ENCODE data around the gene ESYT2. TPM values are rescaled to one million over a fixed set of nuclear protein-coding genes. Genes with fewer than 3 reads are reported as not detected.

The ESYT2 gene
- total RNA-seq, 1 donor from 2014 or later: 62.4 TPM

GRCh38 chr7:158724658-158725505 lies 104.4 kb downstream of the ESYT2 start:
- Mint-ChIP-seq H3K27ac (no peak overlapping the region), H3K4me1 (ENCODE audit: low read depth) (no peaks in the 10 kb centered on the region), H3K36me3 (ENCODE audit: low read depth) (peaks cover 4% of the 10 kb centered on the region), H3K27me3 (ENCODE audit: low read depth) (no peaks in the 10 kb centered on the region), H3K4me3 (ENCODE audit: low read depth) (no peak overlapping the region), H3K9me3 (no peaks in the 10 kb centered on the region)
- DNase-seq (ENCODE audit: low spot score): no peak
- intact Hi-C loops (cut with micrococcal nuclease): no loop called here

GRCh38 chr7:158723714-158724385 lies 105.5 kb downstream of the ESYT2 start:
- H3K27me3 Mint-ChIP-seq (ENCODE audit: low read depth): peaks cover under 1% of the 10 kb centered on the region
- H3K4me1 Mint-ChIP-seq (ENCODE audit: low read depth): no peaks in the 10 kb centered on the region
- H3K9me3 Mint-ChIP-seq: no peaks in the 10 kb centered on the region
- no peaks in the 10 kb centered on the region for H3K36me3 Mint-ChIP-seq (ENCODE audit: low read depth)
- DNase-seq (ENCODE audit: low spot score): no peak
- intact Hi-C loops (cut with micrococcal nuclease): no loop called here
- H3K27ac Mint-ChIP-seq: no peak overlapping the region
- no peak overlapping the region for H3K4me3 Mint-ChIP-seq (ENCODE audit: low read depth)

- no peaks in the 10 kb centered on the region for H3K36me3 Mint-ChIP-seq (ENCODE audit: low read depth)
- H3K9me3 Mint-ChIP-seq: no peaks in the 10 kb centered on the region
- intact Hi-C loops (cut with micrococcal nuclease): no loop called here
- no peaks in the 10 kb centered on the region for H3K4me1 Mint-ChIP-seq (ENCODE audit: low read depth)
- H3K27ac Mint-ChIP-seq: no peak overlapping the region
- peaks cover 6% of the 10 kb centered on the region for H3K27me3 Mint-ChIP-seq (ENCODE audit: low read depth)
- no peak overlapping the region for H3K4me3 Mint-ChIP-seq (ENCODE audit: low read depth)
- no peak for DNase-seq (ENCODE audit: low spot score)
Observed at GRCh38 chr7:158723266-158723665, 106.0 kb downstream of the ESYT2 start.

GRCh38 chr7:158722574-158723237 lies 106.6 kb downstream of the ESYT2 start:
- Mint-ChIP-seq H3K9me3 (no peaks in the 10 kb centered on the region), H3K27me3 (ENCODE audit: low read depth) (peaks cover 10% of the 10 kb centered on the region), H3K4me1 (ENCODE audit: low read depth) (no peaks in the 10 kb centered on the region), H3K27ac (no peak overlapping the region), H3K36me3 (ENCODE audit: low read depth) (no peaks in the 10 kb centered on the region), H3K4me3 (ENCODE audit: low read depth) (no peak overlapping the region)
- DNase-seq (ENCODE audit: low spot score): no peak
- intact Hi-C loops (cut with micrococcal nuclease): no loop called here

GRCh38 chr7:158720112-158720511 lies 109.2 kb downstream of the ESYT2 start:
- Mint-ChIP-seq H3K4me1 (ENCODE audit: low read depth) (no peaks in the 10 kb centered on the region), H3K27ac (no peak overlapping the region), H3K4me3 (ENCODE audit: low read depth) (no peak overlapping the region), H3K27me3 (ENCODE audit: low read depth) (peaks cover 25% of the 10 kb centered on the region), H3K9me3 (no peaks in the 10 kb centered on the region), H3K36me3 (ENCODE audit: low read depth) (no peaks in the 10 kb centered on the region)
- no peak for DNase-seq (ENCODE audit: low spot score)
- intact Hi-C loops (cut with micrococcal nuclease): no loop called here

- peaks cover 3% of the 10 kb centered on the region for H3K4me1 Mint-ChIP-seq (ENCODE audit: low read depth)
- intact Hi-C loops (cut with micrococcal nuclease): no loop called here
- H3K27ac Mint-ChIP-seq: no peak overlapping the region
- no peak overlapping the region for H3K4me3 Mint-ChIP-seq (ENCODE audit: low read depth)
- H3K36me3 Mint-ChIP-seq (ENCODE audit: low read depth): peaks cover 4% of the 10 kb centered on the region
- DNase-seq (ENCODE audit: low spot score): no peak
- no peaks in the 10 kb centered on the region for H3K9me3 Mint-ChIP-seq
- H3K27me3 Mint-ChIP-seq (ENCODE audit: low read depth): peaks cover 25% of the 10 kb centered on the region
Observed at GRCh38 chr7:158716802-158717201, 112.5 kb downstream of the ESYT2 start.

GRCh38 chr7:158710651-158711102 lies 118.6 kb downstream of the ESYT2 start:
- DNase-seq (ENCODE audit: low spot score): no peak
- Mint-ChIP-seq H3K27me3 (ENCODE audit: low read depth) (peaks cover 2% of the 10 kb centered on the region), H3K4me1 (ENCODE audit: low read depth) (peaks cover 15% of the 10 kb centered on the region), H3K9me3 (peaks cover 14% of the 10 kb centered on the region), H3K36me3 (ENCODE audit: low read depth) (peaks cover 16% of the 10 kb centered on the region), H3K27ac (no peak overlapping the region), H3K4me3 (ENCODE audit: low read depth) (no peak overlapping the region)
- intact Hi-C loops (cut with micrococcal nuclease): no loop called here

GRCh38 chr7:158707610-158708009 lies 121.7 kb downstream of the ESYT2 start:
- H3K27ac Mint-ChIP-seq: no peak overlapping the region
- H3K27me3 Mint-ChIP-seq (ENCODE audit: low read depth): no peaks in the 10 kb centered on the region
- intact Hi-C loops (cut with micrococcal nuclease): loop anchor here (10.0 kb wide), 1 partner anchor 147 kb away; the partner anchor contains the start of gene DYNC2I1
- peaks cover 14% of the 10 kb centered on the region for H3K9me3 Mint-ChIP-seq
- peaks cover 29% of the 10 kb centered on the region for H3K4me1 Mint-ChIP-seq (ENCODE audit: low read depth)
- peaks cover 28% of the 10 kb centered on the region for H3K36me3 Mint-ChIP-seq (ENCODE audit: low read depth)
- DNase-seq (ENCODE audit: low spot score): no peak
- no peak overlapping the region for H3K4me3 Mint-ChIP-seq (ENCODE audit: low read depth)

- Mint-ChIP-seq H3K36me3 (ENCODE audit: low read depth) (peaks cover 31% of the 10 kb centered on the region), H3K27ac (no peak overlapping the region), H3K4me1 (ENCODE audit: low read depth) (peaks cover 33% of the 10 kb centered on the region), H3K27me3 (ENCODE audit: low read depth) (no peaks in the 10 kb centered on the region), H3K9me3 (peaks cover 14% of the 10 kb centered on the region), H3K4me3 (ENCODE audit: low read depth) (peak overlapping the region; percentile 77)
- no peak for DNase-seq (ENCODE audit: low spot score)
- intact Hi-C loops (cut with micrococcal nuclease): loop anchor here (10.0 kb wide), 1 partner anchor 148 kb away; the partner anchor contains the start of gene DYNC2I1
Observed at GRCh38 chr7:158706710-158707590, 122.4 kb downstream of the ESYT2 start.

- H3K4me3 Mint-ChIP-seq (ENCODE audit: low read depth): peak overlapping the region; percentile 77
- intact Hi-C loops (cut with micrococcal nuclease): loop anchor here (10.0 kb wide), 1 partner anchor 149 kb away; the partner anchor contains the start of gene DYNC2I1
- peaks cover 39% of the 10 kb centered on the region for H3K4me1 Mint-ChIP-seq (ENCODE audit: low read depth)
- H3K36me3 Mint-ChIP-seq (ENCODE audit: low read depth): peaks cover 37% of the 10 kb centered on the region
- no peak for DNase-seq (ENCODE audit: low spot score)
- H3K27me3 Mint-ChIP-seq (ENCODE audit: low read depth): no peaks in the 10 kb centered on the region
- H3K9me3 Mint-ChIP-seq: peaks cover 14% of the 10 kb centered on the region
- H3K27ac Mint-ChIP-seq: peak overlapping the region; percentile 61
Observed at GRCh38 chr7:158706273-158706704, 123.0 kb downstream of the ESYT2 start.

- Mint-ChIP-seq H3K4me1 (ENCODE audit: low read depth) (peaks cover 40% of the 10 kb centered on the region), H3K27ac (peak overlapping the region; percentile 47), H3K9me3 (peaks cover 9% of the 10 kb centered on the region)
Observed at GRCh38 chr7:158705234-158705850, 124.0 kb downstream of the ESYT2 start.

More at GRCh38 chr7:158705234-158705850, 124.0 kb downstream of the ESYT2 start:
- H3K27me3 Mint-ChIP-seq (ENCODE audit: low read depth): no peaks in the 10 kb centered on the region
- intact Hi-C loops (cut with micrococcal nuclease): loop anchor here (2.0 to 10.0 kb wide), 4 partner anchors 49 to 271 kb away; partner anchors contain the start of genes DYNC2I1 and ESYT2
- no peak for DNase-seq (ENCODE audit: low spot score)
- H3K4me3 Mint-ChIP-seq (ENCODE audit: low read depth): peak overlapping the region; percentile 82
- peaks cover 40% of the 10 kb centered on the region for H3K36me3 Mint-ChIP-seq (ENCODE audit: low read depth)

All from activated T-helper 2 cell treated with anti-CD3 and anti-CD28 coated beads, Interferon-gamma antibody, Interleukin-2, Interleukin-4, amounts not matched to agents 10 μg/mL and 5 μg/mL and 100 μg/mL, durations not matched to agents 14 hours and 24 hours and 36 hours (primary cell).